Spinal cord (tissue), 10 donors: ENCODE measurements around the gene ATG7. TPM values are rescaled to one million over a fixed set of nuclear protein-coding genes. Genes with fewer than 3 reads are reported as not detected.

Source experiments
- DNase-seq, 6 donors: peaks; one replicate each; pipeline versions ENCODE4 v3.0.0 to v3.0.0-alpha.2; 2013 to 2015; ENCODE audit warnings: low spot score in 6 of 6, low read depth in 4 of 6
- H3K27ac ChIP-seq: one replicate; pipeline ENCODE4 v1.5.1; 2013; ENCODE audit warnings: low read depth, low read length, control low read depth
- H3K27me3 ChIP-seq: one replicate; pipeline ENCODE4 v1.6.1; 2013; ENCODE audit warnings: low read length; ENCODE audit not compliant: control insufficient read depth, insufficient read depth
- H3K36me3 ChIP-seq: one replicate; pipeline ENCODE4 v1.6.1; 2013; ENCODE audit warnings: low read length; ENCODE audit not compliant: control insufficient read depth, insufficient read depth
- H3K4me1 ChIP-seq: one replicate; pipeline ENCODE4 v1.6.1; 2013; ENCODE audit warnings: low read length; ENCODE audit not compliant: control insufficient read depth, insufficient read depth
- H3K4me3 ChIP-seq: one replicate; pipeline ENCODE4 v1.5.1; 2013; ENCODE audit warnings: low read depth, low read length, control low read depth
- H3K9me3 ChIP-seq: one replicate; pipeline ENCODE4 v1.6.1; 2013; ENCODE audit warnings: low read length; ENCODE audit not compliant: control insufficient read depth, insufficient read depth
- WGBS: methylation state at CpG from one replicate; pipeline ENCODE4 v1.1.5; 2013; ENCODE audit warnings: missing lambda C conversion rate; ENCODE audit not compliant: insufficient coverage; 5-methylcytosine and 5-hydroxymethylcytosine counted together
- polyA plus RNA-seq, 2 donors: library from polyadenylated mRNA; unstranded; fragments of 120-200 nt; gene quantifications; one replicate each; pipeline ENCODE4 v1.2.1, GENCODE V29; 2013; ENCODE audit not compliant: insufficient read length in 2 of 2
- total RNA-seq, 2 donors: library from RNA; depleted of rRNA in 1 of 2; stranded (reverse); fragments of 120-200 nt in 1 of 2; fragments of >200 nt in 1 of 2; gene quantifications; one replicate each; pipeline versions ENCODE4 v1.2.3 to v1.2.4, GENCODE V29; 2013 to 2014
- donor health status: healthy.

ATG7 gene
- total and polyA plus RNA-seq, 4 donors = 18.2 to 48.0 (median 26.4) TPM

DNA sequence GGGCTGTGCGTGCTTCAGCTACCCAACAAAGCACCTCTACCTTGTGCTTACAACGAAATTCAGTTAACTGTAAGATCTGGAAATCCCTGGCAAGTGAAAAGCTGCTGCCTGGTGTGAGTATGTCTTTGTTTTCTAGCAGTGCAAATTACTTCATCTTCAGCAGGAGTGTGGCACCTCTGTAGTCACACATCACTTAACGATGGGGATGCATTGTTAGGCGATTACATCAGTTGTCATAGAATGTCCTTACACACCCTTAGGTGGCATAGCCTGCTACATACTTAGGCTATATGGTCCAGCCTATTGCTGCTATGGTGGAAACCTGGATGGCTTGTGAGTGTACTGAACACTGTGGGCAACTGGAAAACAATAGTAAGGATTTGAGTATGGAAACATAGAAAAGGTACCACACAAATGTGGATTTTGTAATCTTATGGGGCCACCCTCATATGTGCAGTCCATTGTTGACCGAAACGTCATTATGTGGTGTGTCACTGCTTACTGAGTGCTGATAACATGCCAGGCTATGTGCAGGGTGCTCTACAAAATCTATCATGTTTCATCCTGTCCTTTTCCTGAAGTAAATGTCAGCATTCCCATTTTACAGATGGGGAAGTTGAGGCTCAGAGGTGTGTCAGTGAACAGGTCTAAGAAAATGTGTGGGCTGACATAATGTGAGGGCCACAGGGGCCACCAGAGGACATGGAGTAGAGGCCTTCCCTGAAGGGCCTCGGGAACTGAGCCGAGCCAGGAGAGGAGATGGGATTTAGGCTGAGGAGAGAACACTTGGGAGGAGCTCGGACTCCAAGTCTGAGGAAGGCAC, 198.0 kb downstream of the ATG7 start:
- 71% methylated on average over 4 of the region's 9 CpGs for WGBS
- H3K4me3 ChIP-seq = no peak overlapping the region
- H3K9me3 ChIP-seq = no peaks in the 10 kb centered on the region
- H3K4me1 ChIP-seq = peaks cover 11% of the 10 kb centered on the region
- no peaks in the 10 kb centered on the region for H3K36me3 ChIP-seq
- H3K27me3 ChIP-seq = no peaks in the 10 kb centered on the region
- no peak overlapping the region for H3K27ac ChIP-seq
- DNase-seq = no peak

DNA sequence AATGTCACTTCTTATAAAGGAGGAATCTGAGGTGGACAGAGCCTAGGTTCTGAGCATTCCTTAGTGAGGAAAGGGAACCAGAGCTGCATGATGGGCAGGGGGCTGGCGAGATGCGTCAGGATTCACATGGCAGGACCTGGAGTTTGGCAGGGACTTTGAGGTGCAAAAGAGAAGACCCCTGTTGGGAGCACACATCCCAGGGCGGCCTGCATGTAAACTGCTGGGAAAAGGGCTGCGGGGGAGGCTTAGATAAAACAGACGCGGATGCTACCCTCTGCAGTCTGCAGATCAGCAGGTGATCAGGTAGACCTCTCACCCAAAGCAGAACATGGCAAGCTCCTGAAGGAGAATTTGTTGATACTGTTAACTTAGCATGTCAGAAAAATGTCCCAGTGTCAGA, 203.1 kb downstream of the ATG7 start:
- no peak overlapping the region for H3K4me3 ChIP-seq

DNA sequence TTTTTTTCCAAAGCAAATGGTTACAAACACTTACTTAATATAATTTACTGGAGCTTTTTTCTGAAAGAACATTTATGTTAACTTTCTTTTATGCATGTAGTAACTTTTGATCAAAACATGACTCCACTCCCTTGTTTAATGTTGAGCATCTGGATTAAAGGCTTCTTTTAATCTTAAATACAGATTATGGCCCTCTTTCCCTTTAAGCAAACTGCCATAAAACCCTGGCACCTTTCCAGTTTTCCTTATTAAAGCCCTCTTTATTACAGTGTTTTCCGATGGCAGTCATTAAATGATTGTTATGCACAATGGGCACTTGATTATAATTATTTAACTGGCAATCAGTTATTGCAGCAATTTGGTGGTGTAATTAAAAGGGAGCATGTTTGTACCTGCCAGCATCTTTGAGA, 204.5 kb downstream of the ATG7 start:
- Histone ChIP-seq H3K4me3 (no peak overlapping the region), H3K27ac (peak overlapping the region; percentile 44)
- peak in 2 of 6 donors; percentile 67 to 86 for DNase-seq

More for the DNA sequence above, 203.1 kb downstream of the ATG7 start:
- H3K9me3 ChIP-seq = no peaks in the 10 kb centered on the region
- DNase-seq = no peak
- H3K4me1 ChIP-seq = peaks cover 3% of the 10 kb centered on the region
- no peak overlapping the region for H3K27ac ChIP-seq
- 89% methylated on average over 5 of the region's 6 CpGs for WGBS
- no peaks in the 10 kb centered on the region for H3K27me3 ChIP-seq
- no peaks in the 10 kb centered on the region for H3K36me3 ChIP-seq

DNA sequence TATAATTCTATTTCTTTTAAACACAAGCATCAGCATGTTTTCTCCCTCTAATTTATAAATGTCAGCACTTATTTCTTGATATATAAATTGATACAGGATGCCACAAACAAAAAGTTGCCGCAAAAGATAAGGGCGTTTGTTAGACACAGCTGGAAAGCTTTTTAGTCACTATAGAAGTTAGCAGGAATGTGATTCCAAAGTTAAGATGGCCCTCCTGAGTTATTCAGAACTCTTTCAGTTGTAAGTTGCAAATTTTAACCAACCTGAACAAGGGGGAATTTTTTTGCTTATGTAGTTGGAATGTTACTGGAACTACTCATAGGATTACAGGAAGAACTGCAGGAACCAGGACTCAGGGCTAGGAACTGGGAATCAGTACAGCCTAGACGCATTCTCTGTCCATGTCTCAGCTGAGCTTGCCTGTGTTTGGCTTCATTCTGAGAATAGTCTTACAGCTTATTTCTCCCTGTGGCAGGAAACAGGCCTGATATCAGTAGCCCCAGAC, 205.3 kb downstream of the ATG7 start:
- H3K36me3 ChIP-seq = no peaks in the 10 kb centered on the region
- 67% methylated on average over 1 of the region's 3 CpGs for WGBS
- H3K9me3 ChIP-seq = no peaks in the 10 kb centered on the region
- DNase-seq = peak in 1 of 6 donors; percentile 39
- peaks cover 3% of the 10 kb centered on the region for H3K4me1 ChIP-seq
- H3K4me3 ChIP-seq = no peak overlapping the region
- peak overlapping the region; percentile 44 for H3K27ac ChIP-seq
- no peaks in the 10 kb centered on the region for H3K27me3 ChIP-seq

More for the DNA sequence above, 204.5 kb downstream of the ATG7 start:
- WGBS = no CpG with 5 or more reads among the region's 1 CpG
- no peaks in the 10 kb centered on the region for H3K27me3 ChIP-seq
- H3K9me3 ChIP-seq = no peaks in the 10 kb centered on the region
- H3K36me3 ChIP-seq = no peaks in the 10 kb centered on the region
- H3K4me1 ChIP-seq = peaks cover 3% of the 10 kb centered on the region

DNA sequence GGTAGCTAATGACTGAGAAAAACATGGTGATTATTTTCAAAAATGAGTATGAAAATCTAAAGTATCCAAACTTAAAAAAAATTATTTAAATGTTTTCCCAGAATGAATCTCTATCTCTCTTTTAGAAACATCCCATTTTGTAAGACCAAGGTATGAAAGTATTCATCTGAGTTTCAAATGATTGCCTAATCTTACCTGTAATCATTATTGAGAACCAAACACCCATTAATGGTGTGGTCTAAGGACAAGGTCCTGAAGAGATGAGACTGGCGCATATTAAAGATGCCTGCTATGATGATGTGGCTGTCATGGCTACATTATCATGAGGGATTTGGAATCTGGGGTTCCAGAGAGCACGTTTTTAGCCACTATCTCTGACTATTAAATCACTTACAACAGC, 206.0 kb downstream of the ATG7 start:
- WGBS = no CpG with 5 or more reads among the region's 2 CpGs
- H3K36me3 ChIP-seq = no peaks in the 10 kb centered on the region
- H3K27me3 ChIP-seq = no peaks in the 10 kb centered on the region
- H3K4me3 ChIP-seq = no peak overlapping the region
- H3K9me3 ChIP-seq = no peaks in the 10 kb centered on the region
- H3K27ac ChIP-seq = peak overlapping the region; percentile 20
- H3K4me1 ChIP-seq = peaks cover 3% of the 10 kb centered on the region
- DNase-seq = no peak

DNA sequence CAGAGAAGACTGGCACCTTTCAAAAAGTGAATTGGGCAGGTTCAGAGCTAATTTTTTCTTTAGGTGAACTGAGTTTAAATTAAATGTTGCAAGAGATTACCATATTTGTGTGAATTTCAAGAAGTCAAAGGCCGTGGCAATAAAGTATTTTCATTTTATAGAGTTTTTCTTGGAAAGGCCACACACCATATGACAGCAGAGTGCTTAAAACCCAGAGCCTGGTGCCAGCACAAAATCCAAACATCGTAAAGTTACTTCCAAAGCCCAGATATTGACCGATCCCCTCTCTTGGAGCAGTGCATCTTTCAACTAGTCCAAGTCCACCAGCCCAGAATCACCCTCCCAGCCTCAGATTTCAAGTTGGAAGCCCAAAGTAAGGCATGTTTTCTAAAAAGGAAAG, 207.0 kb downstream of the ATG7 start:
- Histone ChIP-seq H3K4me1 (peaks cover 3% of the 10 kb centered on the region), H3K27me3 (no peaks in the 10 kb centered on the region), H3K9me3 (no peaks in the 10 kb centered on the region), H3K4me3 (no peak overlapping the region), H3K27ac (peak overlapping the region; percentile 16), H3K36me3 (no peaks in the 10 kb centered on the region)
- peak in 1 of 6 donors; percentile 57 for DNase-seq
- WGBS = no CpG with 5 or more reads among the region's 3 CpGs

DNA sequence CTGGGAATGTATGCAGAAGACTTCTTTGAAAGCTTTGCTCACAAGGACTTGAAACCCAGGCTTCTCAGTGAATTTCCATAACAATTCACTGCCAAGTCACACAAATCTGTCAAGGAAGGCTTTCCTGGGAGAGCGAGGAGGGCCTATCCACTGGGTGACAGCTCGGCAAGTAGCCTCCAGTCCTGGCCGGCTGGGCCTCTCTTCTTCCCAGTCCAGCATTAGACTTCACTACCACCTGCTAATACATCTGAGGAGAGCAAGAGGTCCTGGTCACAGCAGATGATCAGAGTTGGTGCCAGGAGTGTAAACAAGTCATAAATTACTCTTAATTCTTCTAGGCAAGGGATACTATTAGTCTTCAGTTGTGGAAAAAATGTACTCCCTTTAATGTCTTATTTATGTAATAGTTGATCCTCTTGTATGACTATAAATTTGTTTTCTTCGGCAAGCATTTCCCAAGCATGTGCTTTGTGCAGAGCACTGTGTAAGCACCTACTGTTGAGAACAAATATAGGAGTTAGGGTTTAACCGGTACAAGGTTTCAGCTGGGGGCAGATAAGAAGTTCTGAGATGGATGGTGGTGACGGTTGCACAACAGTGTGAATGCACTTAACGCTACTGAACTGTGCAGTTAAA, 208.6 kb downstream of the ATG7 start:
- H3K4me1 ChIP-seq = no peaks in the 10 kb centered on the region
- no peaks in the 10 kb centered on the region for H3K9me3 ChIP-seq
- DNase-seq = peak in 1 of 6 donors; percentile 64
- no peak overlapping the region for H3K4me3 ChIP-seq
- WGBS = 84% methylated on average over 4 of the region's 7 CpGs
- H3K27me3 ChIP-seq = no peaks in the 10 kb centered on the region
- peak overlapping the region; percentile 63 for H3K27ac ChIP-seq
- H3K36me3 ChIP-seq = no peaks in the 10 kb centered on the region

DNA sequence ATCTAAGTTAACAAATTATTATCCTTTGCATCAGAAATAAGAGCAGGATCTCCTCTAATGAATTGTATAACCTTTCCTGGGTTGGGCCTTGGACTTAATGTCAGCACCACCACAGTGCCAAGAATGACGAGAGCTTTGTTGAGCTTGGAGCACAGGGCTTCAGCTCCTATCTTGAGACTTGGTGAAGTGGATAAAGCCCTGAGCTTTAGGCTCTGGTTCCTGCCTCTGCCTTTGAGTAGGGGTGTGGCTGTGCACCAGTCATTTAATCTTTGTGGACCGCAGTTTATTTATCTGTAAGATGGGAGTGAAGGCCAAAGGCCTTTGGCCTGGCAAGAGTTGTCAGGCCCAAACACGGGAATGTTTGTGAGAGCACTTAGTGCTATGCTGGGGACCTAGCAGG, 209.4 kb downstream of the ATG7 start:
- peak in 1 of 6 donors; percentile 68 for DNase-seq
- H3K27ac ChIP-seq = peak overlapping the region; percentile 75
- no peaks in the 10 kb centered on the region for H3K27me3 ChIP-seq
- no peak overlapping the region for H3K4me3 ChIP-seq
- no peaks in the 10 kb centered on the region for H3K36me3 ChIP-seq
- no peaks in the 10 kb centered on the region for H3K9me3 ChIP-seq
- H3K4me1 ChIP-seq = no peaks in the 10 kb centered on the region
- 55% methylated on average over 3 of the region's 3 CpGs for WGBS

DNA sequence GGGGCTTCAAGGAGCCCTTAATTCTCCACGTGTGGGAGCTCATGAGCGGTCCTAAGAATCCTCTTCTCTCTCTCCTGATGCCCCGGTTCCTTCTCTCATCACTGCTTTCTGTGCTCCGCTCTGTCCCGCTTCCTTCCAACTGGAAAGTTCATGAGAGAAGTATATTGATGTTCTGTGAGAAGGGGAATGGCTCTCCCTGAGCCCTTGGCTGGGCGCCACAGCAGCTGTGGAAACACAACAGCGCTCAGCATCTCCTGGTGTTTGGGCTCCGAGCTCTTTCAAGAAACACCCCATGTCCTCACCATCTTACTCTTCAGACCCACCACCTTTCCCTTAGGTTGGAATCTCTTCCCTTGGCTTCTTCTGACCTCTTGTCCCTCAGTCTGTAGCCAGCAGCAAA, 209.8 kb downstream of the ATG7 start:
- peak in 1 of 6 donors; percentile 86 for DNase-seq
- Histone ChIP-seq H3K4me1 (no peaks in the 10 kb centered on the region), H3K9me3 (no peaks in the 10 kb centered on the region), H3K27ac (peak overlapping the region; percentile 75), H3K36me3 (no peaks in the 10 kb centered on the region), H3K27me3 (no peaks in the 10 kb centered on the region), H3K4me3 (no peak overlapping the region)
- 86% methylated on average over 3 of the region's 8 CpGs for WGBS
